HG03175 (cell line): ENCODE measurements around the gene PDZD8.
"Not testable (repeated sequence)": the region's sequence is repeated elsewhere in the genome, so short reads cannot be mapped to it uniquely, and the experiment has no call there.

Source experiments
- ATAC-seq: cut with Tn5 transposase; IDR thresholded peaks from one replicate; pipeline ENCODE4 v1.9.1; 2021; ENCODE audit warnings: mild to moderate bottlenecking, moderate library complexity; ENCODE audit not compliant: unreplicated experiment

The PDZD8 gene

DNA sequence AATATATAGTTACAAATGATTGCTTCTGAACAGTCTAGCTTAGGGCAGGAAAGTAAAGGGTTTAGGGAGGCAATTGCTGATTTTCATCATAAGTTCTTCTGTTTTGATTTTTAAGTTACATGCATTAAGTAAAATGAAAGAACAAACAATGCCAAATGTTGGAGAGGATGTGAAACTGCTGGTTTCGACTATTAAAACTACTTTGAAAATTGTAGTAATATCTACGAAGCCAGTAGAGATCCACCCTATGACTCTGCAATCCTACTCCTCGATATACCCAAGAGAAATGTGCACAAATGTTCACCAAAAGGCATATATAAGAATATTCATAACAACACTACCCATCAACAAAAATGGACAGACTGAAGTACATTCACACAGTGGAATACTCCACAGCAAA is 24.3 kb downstream of the PDZD8 start:
- peak; percentile 89 for ATAC-seq

DNA sequence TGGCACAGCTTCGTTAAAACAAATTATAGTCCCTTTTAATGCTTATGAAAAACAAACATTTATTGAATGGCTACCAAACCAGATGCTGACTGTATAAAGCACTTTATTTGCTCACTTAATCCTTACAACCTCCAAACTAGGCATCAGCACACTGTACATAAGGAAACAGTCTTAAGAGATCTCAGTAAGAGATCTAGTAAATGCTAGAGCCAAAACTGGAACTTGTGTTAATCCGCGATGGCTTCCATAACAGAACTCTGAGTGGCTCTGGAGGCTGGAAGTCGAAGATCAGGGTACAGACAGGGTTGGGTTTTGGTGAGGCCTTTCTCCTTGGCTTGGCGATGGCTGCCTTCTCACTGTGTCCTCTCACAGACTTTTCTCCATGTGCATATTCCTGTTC is 27.0 kb downstream of the PDZD8 start:
- ATAC-seq = no peak

DNA sequence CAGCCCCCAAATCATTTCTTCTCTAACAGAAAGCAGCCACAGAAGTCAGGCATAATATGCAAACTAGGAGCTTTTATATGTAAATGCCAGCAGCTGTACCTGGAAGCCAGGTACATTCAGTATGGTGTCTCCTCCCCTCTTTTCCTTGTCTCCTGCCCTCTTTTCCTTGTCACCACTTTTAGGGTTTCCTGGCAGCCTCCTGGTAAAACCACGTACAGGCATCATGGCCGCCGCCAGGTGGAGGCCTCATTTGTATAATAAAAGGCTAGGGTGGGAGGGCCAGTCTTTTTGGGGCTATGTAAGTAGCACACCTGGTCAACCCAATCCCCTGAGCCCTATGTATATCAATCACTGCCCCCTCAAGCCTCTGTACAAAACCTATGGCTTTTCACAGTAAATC is 28.7 kb downstream of the PDZD8 start:
- no peak for ATAC-seq

DNA sequence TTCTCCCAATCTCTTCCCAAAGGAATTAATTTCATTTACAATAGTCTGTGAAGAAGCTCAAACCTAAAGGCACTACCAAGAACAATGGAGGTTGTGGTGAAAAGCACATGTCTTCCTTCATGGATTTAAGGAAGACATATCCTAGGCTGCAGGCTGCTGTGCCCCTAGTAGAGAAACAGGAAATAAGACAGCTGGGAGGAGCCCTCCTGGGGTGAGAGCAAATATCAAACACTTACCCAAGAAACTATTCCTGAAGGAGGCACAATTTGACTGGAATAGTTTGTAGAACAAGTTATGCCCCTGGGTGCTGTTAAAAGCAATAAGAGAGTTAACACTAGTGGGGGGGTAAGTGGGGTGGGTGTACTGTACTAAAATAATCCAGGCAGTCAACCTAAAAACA is 30.1 kb downstream of the PDZD8 start:
- no peak for ATAC-seq

DNA sequence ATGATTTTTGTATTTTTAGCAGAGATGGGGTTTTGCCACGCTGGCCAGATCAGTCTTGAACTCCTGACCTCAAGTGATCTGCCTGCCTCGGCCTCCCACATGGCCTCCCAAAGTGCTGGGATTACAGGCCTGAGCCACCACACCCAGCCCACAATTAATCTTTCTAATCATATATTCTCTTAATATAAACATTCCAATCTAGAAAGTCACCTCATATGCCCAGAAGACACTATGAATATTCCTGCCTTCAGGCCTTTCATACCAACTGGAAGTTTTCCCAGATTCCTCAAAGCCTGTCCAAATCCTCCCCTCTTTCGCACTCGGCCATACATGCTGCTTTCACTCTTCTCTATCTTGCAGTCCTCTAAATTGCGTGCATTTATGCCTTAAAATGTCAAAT is 32.6 kb downstream of the PDZD8 start:
- no peak for ATAC-seq

DNA sequence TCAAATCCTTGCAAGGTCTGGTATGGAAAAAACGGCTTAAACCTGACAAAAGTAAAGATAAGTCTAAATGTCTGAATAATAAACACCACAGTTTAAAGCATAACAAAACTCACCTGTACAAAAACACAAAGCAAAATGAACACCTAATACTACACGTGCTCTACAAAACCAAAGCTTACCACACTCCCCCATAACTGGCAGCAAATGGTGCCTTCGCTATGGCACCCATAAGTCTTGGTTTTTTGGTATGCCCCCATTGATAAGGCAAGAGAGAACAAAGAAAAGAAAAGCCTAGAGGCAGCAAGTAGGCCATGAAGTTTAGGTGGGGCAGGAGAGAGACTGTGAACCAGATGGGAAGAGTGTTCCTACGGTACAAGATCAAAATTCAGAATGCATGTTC is 34.2 kb downstream of the PDZD8 start:
- ATAC-seq = no peak

DNA sequence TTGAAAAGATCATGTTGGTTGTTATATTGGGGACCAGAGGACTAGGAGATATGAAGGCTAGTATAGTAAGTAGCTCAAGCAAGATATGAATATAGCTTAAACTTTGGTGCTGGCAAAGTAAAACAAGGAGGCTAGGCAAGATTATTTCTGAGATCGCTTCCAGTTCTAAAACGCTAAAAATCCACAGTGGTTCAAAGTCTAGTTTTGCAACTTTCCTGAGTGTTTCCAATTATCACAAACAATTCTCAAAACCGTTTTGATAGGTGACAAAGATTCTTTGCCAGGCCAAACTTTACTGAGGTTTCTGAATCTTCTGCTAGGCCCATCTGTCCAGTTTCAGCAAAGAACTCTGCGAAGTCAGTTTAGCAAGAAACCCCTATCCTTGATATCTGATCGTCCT is 35.3 kb downstream of the PDZD8 start:
- no peak for ATAC-seq

DNA sequence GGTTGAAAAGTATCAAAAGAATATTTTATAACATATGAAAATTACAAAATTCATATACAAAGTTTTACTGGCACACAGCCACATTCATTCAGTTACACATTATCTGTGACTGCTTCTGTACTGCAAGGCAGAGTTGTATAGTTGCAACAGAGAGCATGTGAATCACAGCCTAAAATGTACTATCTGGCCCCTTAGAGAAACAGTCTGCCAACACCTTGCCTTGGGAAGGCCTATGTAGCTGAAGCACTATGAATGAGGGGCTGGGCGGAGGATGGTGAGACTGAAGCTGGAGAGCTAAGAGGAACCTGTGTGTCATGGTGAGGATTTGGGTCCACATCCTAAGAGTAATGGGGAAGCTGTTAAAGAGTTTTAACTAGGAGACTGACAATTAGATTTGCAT is 35.7 kb downstream of the PDZD8 start:
- no peak for ATAC-seq

DNA sequence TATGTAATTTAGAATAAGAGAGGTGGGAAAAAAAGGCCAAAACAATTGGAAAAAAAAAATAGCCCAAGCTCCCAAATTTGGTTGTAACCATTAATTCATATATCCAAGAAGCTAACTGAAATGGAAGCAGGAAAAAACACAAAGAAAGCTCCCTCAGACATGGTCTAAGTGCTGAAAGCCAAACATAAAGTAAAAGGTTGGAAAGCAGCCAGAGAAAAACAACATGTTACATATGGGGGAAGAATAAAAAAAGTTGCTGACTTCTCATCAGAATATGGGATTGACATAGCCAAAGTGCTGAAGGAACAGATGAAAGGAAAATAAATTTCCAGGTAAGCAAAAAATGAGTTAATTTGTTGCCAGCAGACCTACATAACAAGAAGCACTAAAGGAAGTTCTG is 40.3 kb downstream of the PDZD8 start:
- no peak for ATAC-seq

DNA sequence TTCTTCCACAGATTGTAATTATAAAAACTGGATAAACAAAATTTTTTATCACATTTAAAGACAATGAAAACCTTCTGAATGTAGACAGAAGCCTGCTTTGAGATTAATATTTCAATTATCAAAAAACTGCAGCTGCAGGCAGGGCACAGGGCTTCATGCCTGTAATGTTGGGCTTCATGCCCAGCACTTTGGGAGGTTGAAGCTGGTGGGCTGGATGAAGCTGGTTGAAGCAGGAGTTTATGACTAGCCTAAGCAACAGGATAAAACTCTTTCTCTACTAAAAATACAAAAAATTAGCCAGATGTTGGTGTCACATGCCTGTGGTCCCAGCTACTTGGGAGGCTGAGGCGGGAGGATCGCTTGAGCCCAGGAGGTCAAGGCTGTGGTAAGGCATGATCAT is 41.2 kb downstream of the PDZD8 start:
- no peak for ATAC-seq

DNA sequence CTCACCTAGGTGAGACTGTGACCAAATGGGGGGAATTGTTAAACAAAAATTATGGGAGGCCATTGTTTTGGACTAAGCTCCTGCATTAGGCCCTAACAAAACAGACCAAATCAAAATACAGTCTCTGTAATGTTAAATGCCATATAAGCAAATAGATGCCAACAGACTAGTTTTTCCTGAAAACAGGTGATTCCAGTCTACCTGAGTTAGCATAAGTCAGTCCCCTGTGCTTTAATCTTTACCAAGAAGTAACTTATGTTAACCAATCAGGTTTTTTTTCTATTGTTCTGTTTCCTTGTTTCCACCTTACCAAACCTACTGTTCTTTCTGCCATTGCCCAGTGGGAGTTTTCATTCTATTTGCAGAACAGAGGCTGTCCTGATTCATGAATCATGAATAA is 48.0 kb downstream of the PDZD8 start:
- no peak for ATAC-seq

DNA sequence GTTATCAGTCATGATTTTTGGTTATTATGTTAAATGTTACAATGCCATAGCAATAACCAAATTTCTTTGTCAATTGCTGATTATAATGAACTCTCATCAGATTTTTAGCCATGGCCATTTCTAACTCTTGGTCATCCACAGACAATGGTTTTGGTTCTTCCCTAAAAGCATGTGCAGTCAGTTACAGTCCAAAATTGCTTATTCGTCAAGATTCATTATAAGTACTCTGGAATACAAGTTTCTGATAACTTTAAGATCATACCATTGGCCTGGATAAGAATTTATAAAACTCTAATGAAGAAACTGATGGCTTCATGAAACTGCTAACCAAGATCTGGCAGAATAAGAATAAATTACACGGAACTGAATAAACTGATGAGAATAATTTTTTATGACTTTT is 50.9 kb downstream of the PDZD8 start:
- no peak for ATAC-seq

DNA sequence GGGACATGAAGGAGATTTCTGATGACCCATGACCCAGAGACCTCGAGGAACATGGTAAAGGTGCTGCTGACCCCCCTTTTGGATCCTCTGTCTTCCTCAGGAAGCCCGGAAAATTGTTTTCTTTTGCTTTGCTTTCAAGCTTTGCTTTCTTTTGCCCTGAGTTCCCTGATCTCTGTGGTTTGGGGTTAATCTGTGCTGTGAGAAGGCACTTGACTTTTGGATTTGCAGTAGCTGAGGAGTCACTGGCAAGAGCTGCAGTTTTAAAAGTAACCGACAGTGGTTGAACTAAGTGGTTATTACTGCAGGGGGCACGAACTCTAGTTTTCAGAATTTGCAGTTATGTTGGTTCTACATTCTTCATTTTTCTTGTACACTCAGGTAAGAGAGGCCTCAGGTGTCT is 53.0 kb downstream of the PDZD8 start:
- no peak for ATAC-seq

DNA sequence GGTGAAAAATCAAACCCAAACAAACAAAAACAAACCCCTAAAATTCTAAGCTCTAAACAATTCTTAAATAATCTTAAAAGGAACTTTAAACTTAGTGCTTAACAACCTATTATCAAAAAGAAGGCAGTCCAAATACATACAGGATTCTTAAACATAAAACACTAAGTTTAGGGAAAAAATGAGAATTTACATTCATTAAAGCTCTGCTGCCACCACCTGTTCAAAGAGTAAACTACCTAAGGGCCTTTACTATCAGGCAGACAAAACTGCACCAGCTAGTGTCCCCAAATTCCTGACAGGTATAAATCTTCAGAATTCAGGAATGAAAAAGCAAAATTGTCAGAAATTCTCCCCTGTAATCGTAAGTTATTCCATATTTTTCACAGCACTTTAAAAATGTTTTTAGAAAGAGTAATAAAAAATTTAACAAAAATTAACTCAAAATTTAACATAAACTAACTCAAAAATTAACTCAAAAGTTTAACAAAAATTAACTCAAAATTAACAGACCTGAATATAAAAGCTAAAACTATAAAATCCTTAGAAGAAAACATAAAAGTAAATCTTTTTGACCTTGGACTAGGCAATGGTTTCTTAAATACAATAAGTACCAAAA is 55.1 kb downstream of the PDZD8 start:
- no peak for ATAC-seq

DNA sequence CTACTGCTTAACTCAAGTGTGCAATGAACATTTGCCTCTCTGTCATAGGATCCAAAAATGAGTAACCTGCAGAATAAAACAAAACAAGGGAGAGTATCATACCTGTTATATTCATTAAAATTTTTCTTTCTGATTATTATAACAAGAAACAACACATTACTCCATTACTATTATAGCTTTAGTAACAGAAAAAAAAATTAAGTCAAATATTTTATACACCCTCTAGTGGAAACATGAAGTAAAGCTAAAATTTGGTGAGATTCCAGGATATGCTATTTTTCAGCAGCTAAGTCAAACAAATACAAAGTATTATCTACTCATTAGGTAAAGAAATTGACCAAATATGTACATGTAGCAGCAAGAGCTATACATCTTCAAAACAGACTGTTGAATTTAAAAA is 56.3 kb downstream of the PDZD8 start:
- no peak for ATAC-seq

DNA sequence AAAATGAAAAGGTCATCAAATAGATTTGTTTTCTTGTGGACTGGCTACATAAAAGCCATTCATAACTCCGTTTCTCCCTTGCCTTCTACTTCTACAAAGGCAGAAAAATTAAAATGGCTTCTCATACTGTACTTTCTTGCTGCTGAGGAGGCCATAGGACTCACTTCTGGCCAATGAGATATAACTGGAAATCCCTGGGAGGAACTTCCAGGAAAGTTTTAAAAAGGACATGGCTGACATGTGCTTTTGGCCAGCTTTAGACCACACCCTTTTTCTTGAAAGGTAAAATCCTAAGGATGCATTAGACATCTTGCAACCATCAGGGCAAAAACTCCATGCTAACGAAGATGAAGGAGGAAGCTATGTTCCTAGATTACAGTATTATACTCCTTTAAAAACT is 58.5 kb downstream of the PDZD8 start:
- no peak for ATAC-seq

DNA sequence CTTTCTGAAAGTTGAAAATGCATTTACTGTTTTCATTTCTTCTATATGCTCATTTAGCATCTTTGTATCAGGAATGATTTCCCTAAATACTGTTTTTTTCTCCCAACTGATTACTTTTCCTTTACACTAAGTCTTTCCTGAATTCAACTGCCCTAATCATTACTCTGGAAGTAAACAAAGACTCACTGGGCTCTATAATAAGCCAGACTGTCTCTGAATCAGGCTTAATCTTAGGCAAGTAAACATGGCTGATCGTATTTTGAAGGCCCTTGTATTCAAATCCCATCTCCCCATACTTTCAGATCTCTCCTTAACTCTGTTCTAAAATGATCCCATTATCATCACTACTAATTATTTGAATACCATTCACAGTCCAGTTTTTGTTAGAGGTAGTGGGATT is 61.6 kb downstream of the PDZD8 start:
- ATAC-seq = no peak

DNA sequence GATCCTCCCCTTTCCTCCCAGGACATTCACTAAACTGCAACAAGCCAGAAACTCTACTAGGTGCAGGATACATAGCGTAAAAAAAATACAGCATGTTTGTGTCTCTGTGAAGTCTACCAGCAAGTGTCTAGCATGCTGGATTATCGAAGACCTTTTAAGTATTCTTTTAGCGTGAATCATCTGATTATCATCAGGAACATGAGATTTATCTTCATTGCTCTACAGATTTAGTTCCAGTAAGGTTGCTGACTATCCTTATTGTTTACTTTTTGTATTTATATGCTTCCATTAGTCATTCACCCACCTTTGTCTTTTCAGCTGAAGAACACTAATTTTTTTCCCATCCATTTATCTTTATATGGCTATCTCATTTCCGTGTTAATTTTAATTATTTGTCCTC is 62.8 kb downstream of the PDZD8 start:
- no peak for ATAC-seq

DNA sequence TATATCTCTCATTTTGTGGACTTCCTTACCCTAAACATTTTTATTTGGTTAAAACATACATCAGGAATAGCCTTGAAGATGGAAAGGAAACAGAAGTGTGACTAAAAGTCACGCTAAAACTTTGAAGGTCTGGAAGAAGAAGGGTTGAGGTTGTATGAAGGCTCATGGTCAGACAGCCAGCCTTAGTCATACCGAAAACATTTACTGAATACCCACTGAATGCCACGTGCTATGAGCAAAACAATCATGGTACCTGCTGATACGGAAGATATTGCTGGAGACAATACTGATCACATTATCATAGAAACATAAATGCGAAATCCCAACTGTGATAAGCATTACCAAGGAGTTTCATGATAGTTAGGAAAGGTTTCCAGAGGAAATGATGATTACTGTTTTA is 64.0 kb downstream of the PDZD8 start:
- ATAC-seq = no peak

DNA sequence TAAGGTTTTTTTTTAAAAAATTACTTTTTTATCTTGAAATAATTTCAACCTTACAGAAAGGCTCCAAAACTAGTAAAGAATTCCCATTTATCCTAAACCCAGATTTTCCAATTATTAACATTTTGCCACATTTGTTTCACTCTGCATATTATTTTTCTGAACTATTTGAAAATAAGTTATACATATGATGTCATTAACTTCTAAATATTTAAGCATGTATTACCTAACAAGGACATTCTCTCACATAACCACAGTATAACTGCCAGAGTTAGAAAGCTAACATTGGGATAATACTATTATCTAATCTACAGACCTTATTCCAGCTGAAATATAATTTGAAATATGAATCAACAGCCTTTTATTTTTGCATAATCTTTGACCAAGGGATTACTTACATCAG is 68.6 kb downstream of the PDZD8 start:
- ATAC-seq = no peak

DNA sequence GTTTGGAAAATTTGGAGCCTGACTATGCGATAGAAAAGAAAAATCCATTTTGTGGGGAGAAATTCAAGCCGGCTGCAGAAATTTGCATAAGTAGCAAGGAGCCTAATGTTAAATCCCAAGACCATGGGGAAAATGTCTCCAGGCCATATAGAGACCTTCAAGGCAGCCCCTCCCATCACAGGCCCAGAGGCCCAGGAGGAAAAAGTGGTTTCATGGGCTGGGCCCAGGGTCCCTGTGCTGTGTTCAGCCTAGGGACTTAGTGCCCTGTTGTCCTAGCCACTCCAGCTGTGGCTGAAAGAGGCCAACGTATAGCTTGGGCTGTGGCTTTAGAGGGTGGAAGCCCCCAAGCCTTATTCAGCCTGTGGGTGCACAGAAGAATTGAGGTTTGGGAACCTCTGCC is 71.8 kb downstream of the PDZD8 start:
- not testable (repeated sequence) for ATAC-seq

DNA sequence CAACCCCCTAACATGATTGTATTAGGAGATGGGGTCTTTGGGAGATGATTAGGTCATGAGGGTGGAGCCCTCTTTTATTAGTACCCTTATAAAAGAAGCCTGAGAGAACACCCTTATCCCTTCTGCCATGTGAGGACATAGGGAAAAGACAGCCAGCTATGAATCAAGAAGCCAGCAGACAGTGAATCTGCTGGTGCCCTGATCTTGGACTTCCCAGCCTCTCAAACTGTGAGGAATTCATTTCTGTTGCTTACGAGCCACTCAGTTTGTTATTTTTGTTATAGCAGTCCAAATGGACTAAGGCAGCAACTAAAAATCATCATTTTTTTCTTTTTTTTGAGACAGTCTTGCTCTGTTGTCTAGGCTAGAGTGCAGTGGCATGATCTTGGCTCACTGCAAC is 74.6 kb downstream of the PDZD8 start:
- no peak for ATAC-seq

DNA sequence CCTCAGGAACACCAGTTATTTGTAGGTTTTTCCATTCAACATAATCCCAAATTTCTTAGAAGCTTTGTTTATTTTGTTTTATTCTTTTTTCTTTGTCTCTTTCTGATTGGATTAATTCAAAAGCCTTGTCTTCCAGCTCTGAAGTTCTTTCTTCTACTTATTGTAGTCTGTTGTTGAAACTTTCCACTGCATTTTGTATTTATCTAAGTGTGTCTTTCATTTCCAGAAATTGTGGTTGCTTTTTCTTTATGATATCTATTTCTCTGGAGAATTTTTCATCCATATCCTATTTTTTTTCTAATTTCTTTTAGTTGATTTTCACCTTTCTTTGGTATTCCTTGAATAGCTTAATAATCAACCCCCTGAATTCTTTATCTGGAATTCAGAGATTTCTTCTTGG is 75.8 kb downstream of the PDZD8 start:
- ATAC-seq = no peak

DNA sequence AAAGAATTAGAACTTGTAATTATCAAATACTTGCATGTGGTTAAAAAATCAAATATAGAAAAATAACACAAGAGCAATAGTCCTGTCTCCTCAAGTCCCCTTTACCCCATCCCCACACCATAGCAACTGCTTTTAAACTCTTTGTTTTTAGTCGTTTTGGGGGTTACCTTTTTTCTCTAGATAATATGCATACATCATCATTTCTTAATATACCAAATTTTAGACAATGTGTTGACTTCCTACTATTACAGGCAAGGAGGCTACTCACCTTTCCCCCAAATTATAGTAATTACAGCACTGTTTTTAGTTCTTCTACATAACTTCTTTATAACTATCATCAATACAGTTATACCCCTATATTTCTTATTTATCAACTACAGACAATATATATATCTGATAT is 77.0 kb downstream of the PDZD8 start:
- ATAC-seq = no peak
